ENCODE measurements around the gene TPST1. TPM values are rescaled to one million over a fixed set of nuclear protein-coding genes. Genes with fewer than 3 reads are reported as not detected.
"Not testable (repeated sequence)": the region's sequence is repeated elsewhere in the genome, so short reads cannot be mapped to it uniquely, and the experiment has no call there.

The TPST1 gene
- total and polyA plus RNA-seq, 2 of the 8 experiments (the other 6 are each of a cell fraction or from before 2014, with no cell fraction given): 8.2 to 18.4 TPM

DNA sequence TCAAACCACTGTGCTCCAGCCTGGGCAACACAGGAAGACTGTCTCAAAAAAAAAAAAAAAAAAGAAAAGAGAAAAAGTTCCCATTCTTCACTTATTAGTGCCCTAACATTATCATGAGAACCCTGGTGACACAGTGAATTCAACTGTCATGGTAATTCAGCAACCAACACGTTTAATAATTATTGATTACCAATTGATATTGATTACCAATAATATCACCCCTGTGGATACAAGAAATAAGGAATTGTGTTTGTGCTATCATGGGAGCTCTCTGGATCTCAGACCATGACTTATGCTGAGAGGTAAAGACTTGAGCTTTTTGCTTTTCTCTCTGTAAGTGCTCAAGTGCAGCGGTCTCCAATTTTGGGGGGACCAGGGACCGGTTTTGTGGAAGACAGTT, 195.3 kb downstream of the TPST1 start (continued):
- TF ChIP-seq JUN (IDR thresholded peaks at IDR 0.05; ENCODE audit: low read depth, low read length) (no peak), GABPA (IDR thresholded peaks at IDR 0.05; ENCODE audit: borderline replicate concordance, insufficient read depth, low read length) (no peak), TAF1 (IDR thresholded peaks at IDR 0.05; ENCODE audit: low read depth, low read length) (no peak), CBX8 (IDR thresholded peaks at IDR 0.05; ENCODE audit: borderline replicate concordance, low read depth, low read length) (no peak), KDM1A (IDR thresholded peaks at IDR 0.05; ENCODE audit: borderline replicate concordance, low read length) (no peak), JUND (IDR thresholded peaks at IDR 0.05; ENCODE audit: low read length) (no peak), BACH1 (IDR thresholded peaks at IDR 0.05; ENCODE audit: low read length) (no peak), TBP (IDR thresholded peaks at IDR 0.05; ENCODE audit: low read depth, low read length) (no peak), ZNF274 (IDR thresholded peaks at IDR 0.05; ENCODE audit: borderline replicate concordance, extremely low read depth, low read length) (no peak), EP300 (IDR thresholded peaks at IDR 0.05; ENCODE audit: borderline replicate concordance in 1 of 2, low read depth in 2 of 2, low read length in 2 of 2) (no peak), TEAD4 (IDR thresholded peaks at IDR 0.05; ENCODE audit: low read depth, low read length) (no peak), EGR1 (IDR thresholded peaks at IDR 0.05; ENCODE audit: borderline replicate concordance, low read depth, low read length) (no peak)

DNA sequence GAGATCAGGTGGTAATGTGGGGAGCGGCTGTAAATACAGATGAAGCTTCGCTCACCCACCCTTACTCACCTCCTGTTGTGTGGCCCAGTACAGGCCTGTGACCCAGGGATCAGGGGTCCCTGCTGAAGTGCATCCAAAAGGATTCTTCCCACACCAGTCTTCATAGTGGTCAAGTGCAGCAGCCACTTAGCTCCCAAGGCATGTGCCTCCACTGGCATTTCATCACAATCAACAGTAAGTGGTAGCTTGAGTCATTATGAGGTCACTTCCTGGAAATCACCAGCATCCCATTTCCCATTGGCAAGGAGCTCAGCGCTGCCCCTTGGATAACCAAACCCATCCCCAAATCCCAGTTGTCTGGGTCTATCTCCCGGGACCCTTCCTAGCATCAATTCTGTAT, 196.0 kb downstream of the TPST1 start:
- H3K27me3 ChIP-seq (replicated peaks in 1 of 4; ENCODE audit: control insufficient read depth in 3 of 4, extremely low read depth in 1 of 4, insufficient read depth in 3 of 4, low read length in 3 of 4); H4K91ac ChIP-seq (replicated peaks; ENCODE audit: insufficient read length, low read length): not testable (repeated sequence)
- CTCF ChIA-PET (ENCODE audit: partially characterized antibody): interaction anchor here (1.2 kb wide), 1 partner anchor 261 kb away, joined by 3 read pairs; no protein-coding TSS in a partner anchor

More for the DNA sequence above, 196.0 kb downstream of the TPST1 start:
- H3K4me2 ChIP-seq (ENCODE audit: insufficient read depth in 1 of 2, low read depth in 2 of 2, low read length in 2 of 2); FAIRE-seq; H2BK120ac ChIP-seq (replicated peaks; ENCODE audit: low read depth, low read length); H3K9ac ChIP-seq (replicated peaks in 1 of 4; ENCODE audit: extremely low read depth in 1 of 4, low read depth in 3 of 4, low read length in 3 of 4); DNase-seq (ENCODE audit: low read depth in 1 of 2, low spot score in 2 of 2); H3K4me1 ChIP-seq (replicated peaks in 1 of 4; ENCODE audit: control insufficient read depth in 3 of 4, insufficient read depth in 4 of 4, low read length in 3 of 4); H2AK5ac ChIP-seq (ENCODE audit: low read depth, low read length); H3K27ac ChIP-seq (ENCODE audit: low read depth, low read length); H2BK12ac ChIP-seq (ENCODE audit: low read depth, low read length); H3K36me3 ChIP-seq (ENCODE audit: control insufficient read depth in 2 of 4, insufficient read depth in 4 of 4, low read length in 3 of 4); H3K18ac ChIP-seq (ENCODE audit: extremely low read depth, low read length); H3K23ac ChIP-seq (ENCODE audit: insufficient read length); H3K56ac ChIP-seq (replicated peaks; ENCODE audit: insufficient read length, low read depth, low read length); H4K20me1 ChIP-seq (replicated peaks in 1 of 2; ENCODE audit: control insufficient read depth in 1 of 2, insufficient read depth in 2 of 2, low read length in 2 of 2); H3K4me3 ChIP-seq (ENCODE audit: extremely low read depth in 1 of 4, insufficient read depth in 2 of 4, low read depth in 3 of 4, low read length in 4 of 4); H2BK5ac ChIP-seq (ENCODE audit: low read depth, low read length); POLR2A ChIA-PET (ENCODE audit: partially characterized antibody); H2BK20ac ChIP-seq (ENCODE audit: low read length); H3K23me2 ChIP-seq (ENCODE audit: low read depth, low read length); H3K79me2 ChIP-seq (ENCODE audit: control insufficient read depth in 1 of 2, insufficient read depth in 2 of 2, low read length in 2 of 2); H3K14ac ChIP-seq (ENCODE audit: insufficient read length); H2BK15ac ChIP-seq (ENCODE audit: low read length); H3K9me3 ChIP-seq (ENCODE audit: insufficient read depth in 2 of 2, low read depth in 1 of 2, low read length in 1 of 2); H2AFZ ChIP-seq (ENCODE audit: low read length); H4K5ac ChIP-seq (ENCODE audit: insufficient read length, low read depth, low read length); H4K8ac ChIP-seq (ENCODE audit: extremely low read depth, insufficient read depth, low read length); H3K4ac ChIP-seq (replicated peaks; ENCODE audit: insufficient read length, low read depth, low read length); H3K79me1 ChIP-seq (ENCODE audit: low read depth, low read length): not testable (repeated sequence)
- 80% methylated on average over 4 of the region's 4 CpGs; no CpG with 5 or more reads in 1 of the 2 experiments for WGBS, 2 experiments (ENCODE audit: extremely low coverage in 1 of 2, insufficient coverage in 1 of 2, insufficient read length in 1 of 2, insufficient replicate concordance in 2 of 2, low coverage in 1 of 2, low lambda C conversion rate in 2 of 2, missing lambda C conversion rate in 1 of 2)

Measured in H1 (cell line).